Body of pancreas (tissue), 4 donors: ENCODE measurements around the gene BUB3.

Experiments used
- POLR2A ChIP-seq, 3 donors: fragments of 450-650 bp; IDR thresholded peaks; one replicate each; pipeline ENCODE4 v1.6.1; 2016; ENCODE audit warnings: antibody characterized with exemption in 3 of 3, mild to moderate bottlenecking in 2 of 3
- TF ChIP-seq, protein P1 (sequence below), 7 experiments: fragments of 450-650 bp in 4 of 7; fragments of 200-600 bp in 3 of 7; sonication (generic) in 3 of 7; IDR thresholded peaks; one replicate each; pipeline ENCODE4 v1.5.1; 2016 to 2019; ENCODE audit warnings: antibody characterized with exemption in 7 of 7

DNA sequence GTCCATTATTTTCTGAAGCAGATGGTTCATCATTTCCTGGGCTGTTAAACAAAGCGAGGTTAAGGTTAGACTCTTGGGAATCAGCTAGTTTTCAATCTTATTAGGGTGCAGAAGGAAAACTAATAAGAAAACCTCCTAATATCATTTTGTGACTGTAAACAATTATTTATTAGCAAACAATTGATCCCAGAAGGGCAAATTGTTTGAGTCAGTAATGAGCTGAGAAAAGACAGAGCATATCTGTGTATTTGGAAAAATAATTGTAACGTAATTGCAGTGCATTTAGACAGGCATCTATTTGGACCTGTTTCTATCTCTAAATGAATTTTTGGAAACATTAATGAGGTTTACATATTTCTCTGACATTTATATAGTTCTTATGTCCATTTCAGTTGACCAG is 10.1 kb downstream of the BUB3 start:
- TF ChIP-seq, protein P1, sequence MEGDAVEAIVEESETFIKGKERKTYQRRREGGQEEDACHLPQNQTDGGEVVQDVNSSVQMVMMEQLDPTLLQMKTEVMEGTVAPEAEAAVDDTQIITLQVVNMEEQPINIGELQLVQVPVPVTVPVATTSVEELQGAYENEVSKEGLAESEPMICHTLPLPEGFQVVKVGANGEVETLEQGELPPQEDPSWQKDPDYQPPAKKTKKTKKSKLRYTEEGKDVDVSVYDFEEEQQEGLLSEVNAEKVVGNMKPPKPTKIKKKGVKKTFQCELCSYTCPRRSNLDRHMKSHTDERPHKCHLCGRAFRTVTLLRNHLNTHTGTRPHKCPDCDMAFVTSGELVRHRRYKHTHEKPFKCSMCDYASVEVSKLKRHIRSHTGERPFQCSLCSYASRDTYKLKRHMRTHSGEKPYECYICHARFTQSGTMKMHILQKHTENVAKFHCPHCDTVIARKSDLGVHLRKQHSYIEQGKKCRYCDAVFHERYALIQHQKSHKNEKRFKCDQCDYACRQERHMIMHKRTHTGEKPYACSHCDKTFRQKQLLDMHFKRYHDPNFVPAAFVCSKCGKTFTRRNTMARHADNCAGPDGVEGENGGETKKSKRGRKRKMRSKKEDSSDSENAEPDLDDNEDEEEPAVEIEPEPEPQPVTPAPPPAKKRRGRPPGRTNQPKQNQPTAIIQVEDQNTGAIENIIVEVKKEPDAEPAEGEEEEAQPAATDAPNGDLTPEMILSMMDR (IDR thresholded peaks at IDR 0.05), result no peak
- TF ChIP-seq POLR2A (IDR thresholded peaks at IDR 0.05), result no peak
